GM12878 (cell line): ENCODE data around the gene KDM4C. TPM values are rescaled to one million over a fixed set of nuclear protein-coding genes. Genes with fewer than 3 reads are reported as not detected.

ENCODE experiments used
- BHLHE40 ChIP-seq, 2 experiments: fragments of 450-650 bp in 1 of 2; IDR thresholded peaks; 2 replicates each; pipeline ENCODE4 v1.6.1; 2011 to 2017; ENCODE audit warnings: low read depth in 2 of 2, borderline replicate concordance in 1 of 2, improper control_type of control experiment in 1 of 2, low read length in 1 of 2, mild to moderate bottlenecking in 1 of 2
- CUX1 ChIP-seq: IDR thresholded peaks from 2 replicates; pipeline ENCODE4 v1.6.1; 2012; ENCODE audit warnings: improper control_type of control experiment, low read depth, low read length; ENCODE audit not compliant: insufficient replicate concordance
- PRDM15 ChIP-seq: fragments of 450-650 bp; formaldehyde crosslinking; IDR thresholded peaks from 2 replicates; pipeline ENCODE4 v1.4.0; 2020; ENCODE audit warnings: mild to moderate bottlenecking, moderate library complexity
- SMAD5 ChIP-seq: IDR thresholded peaks from 2 replicates; pipeline ENCODE4 v1.6.1; 2016; ENCODE audit warnings: antibody characterized with exemption, low read depth
- ZBTB40 ChIP-seq: fragments of 450-650 bp; IDR thresholded peaks from 2 replicates; pipeline ENCODE4 v1.6.1; 2016; ENCODE audit warnings: mild to moderate bottlenecking, moderate library complexity, borderline replicate concordance
- polyA plus RNA-seq, 11 experiments: library from polyadenylated mRNA; depleted of rRNA in 4 of 11; unstranded in 6 of 11; stranded (reverse) in 5 of 11; fragments of >200 nt; fragmentation: Nextera tagmentation in 4 of 11; fragmentation: Illumina TruSeq in 1 of 11; extraction: Ambion mirVana in 4 of 11; extraction: Trizol in 1 of 11; gene quantifications; 1 replicate in 1 of 11; 2 replicates in 10 of 11; pipeline versions ENCODE4 v1.2.1 to v1.2.3, GENCODE V29; 2011 to 2016; ENCODE audit warnings: inconsistent platforms in 2 of 11, missing spikeins in 2 of 11, low read depth in 1 of 11
- total RNA-seq, 4 experiments: library from RNA; depleted of rRNA in 3 of 4; stranded (reverse); fragments of >200 nt in 3 of 4; fragmentation: Illumina TruSeq in 1 of 4; extraction: Trizol in 1 of 4; gene quantifications; 2 replicates each; pipeline versions ENCODE4 v1.2.1 to v1.2.3, GENCODE V29; 2013 to 2021

The KDM4C gene
- total and polyA plus RNA-seq, 10 of the 15 experiments (the other 5 are each of a cell fraction or from before 2014, with no cell fraction given): 6.8 to 41.2 (median 20.1) TPM

GRCh38 chr9:7003861-7004260, 246.1 kb downstream of the KDM4C start (continued):
- no peak for TF ChIP-seq ZBTB40
- no peak for TF ChIP-seq CUX1
- TF ChIP-seq SMAD5: no peak
- TF ChIP-seq BHLHE40 (IDR thresholded peaks at IDR 0.05; ENCODE audit: borderline replicate concordance in 1 of 2, low read depth in 2 of 2, low read length in 1 of 2): no peak
- no peak for TF ChIP-seq PRDM15
